ENCODE measurements around the gene RBM48. TPM values are rescaled to one million over a fixed set of nuclear protein-coding genes. Genes with fewer than 3 reads are reported as not detected.

Gene RBM48
- total and polyA plus RNA-seq, 2 donors (not counting 3 experiments of a cell fraction or from before 2014, with no cell fraction given), result 9.8 to 12.0 TPM

- BruUV-seq (replicated peaks), result no TSS peak
- H3K9me1 ChIP-seq (replicated peaks; ENCODE audit: control insufficient read depth, extremely low read depth, insufficient read depth, low read length), result no peaks in the 10 kb centered on the region
- FAIRE-seq (no peak), DNase-seq (ENCODE audit: low read depth, low spot score) (no peak)
- H3K27ac ChIP-seq (ENCODE audit: insufficient read depth, low read depth, low read length), result no peak overlapping the region
- H3K4me3 ChIP-seq (replicated peaks in 1 of 3; ENCODE audit: insufficient read depth in 1 of 3, low read depth in 1 of 3, low read length in 3 of 3), result no peak overlapping the region
- no peaks in the 10 kb centered on the region for H3K79me2 ChIP-seq (ENCODE audit: control insufficient read depth, insufficient read depth, low read length)
- no peaks in the 10 kb centered on the region for H3K4me1 ChIP-seq (ENCODE audit: control insufficient read depth, extremely low read depth, insufficient read depth, low read length)
- ChIA-PET CTCF (interaction anchor here (1.0 to 1.7 kb wide), 3 partner anchors 11 to 93 kb away, joined by 3 to 7 read pairs (median 3); partner anchors contain the start of genes PEX1 and RBM48), POLR2A (interaction anchor here (0.9 kb wide), 1 partner anchor 11 kb away, joined by 3 read pairs; the partner anchor contains the start of genes PEX1 and RBM48)
- no peak overlapping the region for H2AFZ ChIP-seq (ENCODE audit: low read depth, low read length)
- H3K9me3 ChIP-seq (replicated peaks; ENCODE audit: control insufficient read depth, insufficient read depth, low read length), result no peaks in the 10 kb centered on the region
- no peak overlapping the region for H3K4me2 ChIP-seq (ENCODE audit: insufficient read depth, low read length)
- dilution Hi-C loops (cut with MboI; ENCODE audit: extremely low pct_ligation_motif_present, low sequenced_read_pairs) (no loop called here), intact Hi-C loops (cut with micrococcal nuclease) (no loop called here)
- H3K36me3 ChIP-seq (ENCODE audit: control insufficient read depth in 2 of 2, extremely low read depth in 1 of 2, insufficient read depth in 2 of 2, low read length in 2 of 2), result peaks cover 0 to 2% of the 10 kb centered on the region in 2 experiments
- TF ChIP-seq CTCF (IDR thresholded peaks at IDR 0.05; ENCODE audit: extremely low read depth in 1 of 2, insufficient read depth in 1 of 2, low read depth in 1 of 2, low read length in 2 of 2), result no peak
- TF ChIP-seq MAX (IDR thresholded peaks at IDR 0.05; ENCODE audit: insufficient read depth, insufficient read length), result no peak
- TF ChIP-seq POLR2A (IDR thresholded peaks at IDR 0.05; ENCODE audit: low read depth, low read length), result no peak
- TF ChIP-seq POLR2AphosphoS5 (IDR thresholded peaks at IDR 0.05; ENCODE audit: insufficient read depth, low read depth, low read length), result no peak
- no peak for TF ChIP-seq MYC (IDR thresholded peaks at IDR 0.05; ENCODE audit: low read depth, low read length)
- no peak for TF ChIP-seq GATA2 (IDR thresholded peaks at IDR 0.05; ENCODE audit: insufficient read depth, insufficient read length, low read depth, low read length)
- no peak for TF ChIP-seq FOS (IDR thresholded peaks at IDR 0.05; ENCODE audit: borderline replicate concordance, insufficient read depth, low read length)
- TF ChIP-seq JUN (IDR thresholded peaks at IDR 0.05; ENCODE audit: borderline replicate concordance, insufficient read depth, insufficient read length, low read depth), result no peak
- no peak for TF ChIP-seq EZH2 (IDR thresholded peaks at IDR 0.05; ENCODE audit: borderline replicate concordance, low read depth, low read length, severe bottlenecking)
- no peak overlapping the region for H3K9ac ChIP-seq (replicated peaks; ENCODE audit: extremely low read depth, insufficient read depth, low read length)
- no peaks in the 10 kb centered on the region for H4K20me1 ChIP-seq (replicated peaks; ENCODE audit: control insufficient read depth, extremely low read depth, insufficient read depth, low read length)
- H3K27me3 ChIP-seq (ENCODE audit: control insufficient read depth in 2 of 2, insufficient read depth in 2 of 2, low read length in 2 of 2), result no peaks in the 10 kb centered on the region
Observed at GRCh38 chr7:92517631-92518030, 11.0 kb upstream of the RBM48 start.
